CD14-positive monocyte (primary cell): ENCODE results near the gene CFD. TPM values are rescaled to one million over a fixed set of nuclear protein-coding genes. Genes with fewer than 3 reads are reported as not detected.
A peak's percentile ranks its signal among the peaks of the same experiment; 100 is the strongest.

Experiments
- DNase-seq, 3 donors: peaks; one replicate each; pipeline ENCODE4 v3.0.0-alpha.2; 2011 to 2022
- H2AFZ ChIP-seq: 2 replicates; pipeline ENCODE4 v1.6.0; 2012; ENCODE audit warnings: mild to moderate bottlenecking, low read depth, low read length, inconsistent platforms; ENCODE audit not compliant: insufficient read depth, poor library complexity, severe bottlenecking
- H3K27ac ChIP-seq, 2 donors: 1 replicate in 1 of 2; 2 replicates in 1 of 2; pipeline ENCODE4 v1.5.1; 2012 to 2013; ENCODE audit warnings: low read length in 2 of 2, control low read depth in 1 of 2, inconsistent platforms in 1 of 2, low read depth in 1 of 2, mild to moderate bottlenecking in 1 of 2
- H3K27me3 ChIP-seq, 2 donors: one replicate each; pipeline versions ENCODE4 v1.6.0 to v1.6.1; 2011 to 2013; ENCODE audit warnings: low read length in 2 of 2; ENCODE audit not compliant: control insufficient read depth in 2 of 2, insufficient read depth in 2 of 2
- H3K36me3 ChIP-seq, 2 donors: replicated peaks in 1 of 2; 1 replicate in 1 of 2; 2 replicates in 1 of 2; pipeline versions ENCODE4 v1.5.1 to v1.6.1; 2012 to 2013; ENCODE audit warnings: low read length in 2 of 2, control low read depth in 1 of 2, inconsistent platforms in 1 of 2, mild to moderate bottlenecking in 1 of 2; ENCODE audit not compliant: insufficient read depth in 2 of 2, control insufficient read depth in 1 of 2
- H3K4me1 ChIP-seq, 2 donors: 1 replicate in 1 of 2; 2 replicates in 1 of 2; pipeline versions ENCODE4 v1.5.1 to v1.6.1; 2012 to 2013; ENCODE audit warnings: low read length in 2 of 2, control low read depth in 1 of 2, inconsistent platforms in 1 of 2, mild to moderate bottlenecking in 1 of 2, moderate library complexity in 1 of 2; ENCODE audit not compliant: insufficient read depth in 2 of 2, control insufficient read depth in 1 of 2
- H3K4me2 ChIP-seq: replicated peaks from 2 replicates; pipeline ENCODE3; 2012; ENCODE audit warnings: low read length, moderate library complexity, mild to moderate bottlenecking; ENCODE audit not compliant: poor library complexity, severe bottlenecking; ENCODE audit errors: extremely low read depth
- H3K4me3 ChIP-seq, 3 experiments: fragments of 200-600 bp in 1 of 3; sonication (generic) in 1 of 3; replicated peaks in 1 of 3; 1 replicate in 2 of 3; 2 replicates in 1 of 3; pipeline ENCODE4 v1.5.1; 2011 to 2013; ENCODE audit warnings: low read length in 3 of 3, mild to moderate bottlenecking in 3 of 3, control low read depth in 2 of 3, low read depth in 2 of 3, inconsistent platforms in 1 of 3, moderate library complexity in 1 of 3
- H3K79me2 ChIP-seq: 2 replicates; pipeline ENCODE4 v1.6.0; 2012; ENCODE audit warnings: mild to moderate bottlenecking, control low read depth, inconsistent platforms, low read length, moderate library complexity; ENCODE audit not compliant: insufficient read depth
- H3K9ac ChIP-seq: 2 replicates; pipeline ENCODE4 v1.6.0; 2017; ENCODE audit warnings: low read length, mild to moderate bottlenecking; ENCODE audit not compliant: insufficient read depth, poor library complexity, severe bottlenecking
- H3K9me3 ChIP-seq, 2 donors: replicated peaks in 1 of 2; 1 replicate in 1 of 2; 2 replicates in 1 of 2; pipeline versions ENCODE4 v1.5.1 to v1.6.1; 2012 to 2013; ENCODE audit warnings: low read length in 2 of 2, control low read depth in 1 of 2; ENCODE audit not compliant: control insufficient read depth in 1 of 2, insufficient read depth in 1 of 2
- H4K20me1 ChIP-seq: 2 replicates; pipeline ENCODE4 v1.6.0; 2012; ENCODE audit warnings: mild to moderate bottlenecking, low read length, control low read depth, moderate library complexity; ENCODE audit not compliant: insufficient read depth
- H3K27ac Mint-ChIP-seq, 7 donors: one replicate each; pipeline ENCODE4 v1.8.0; 2020; ENCODE audit warnings: mild to moderate bottlenecking in 7 of 7, mixed read lengths in 7 of 7, moderate library complexity in 6 of 7, inconsistent platforms in 2 of 7
- H3K27me3 Mint-ChIP-seq, 3 donors: one replicate each; pipeline ENCODE4 v1.8.0; 2021 to 2022; ENCODE audit warnings: low read depth in 3 of 3, mild to moderate bottlenecking in 3 of 3, mixed read lengths in 3 of 3, moderate library complexity in 3 of 3, inconsistent platforms in 1 of 3
- H3K36me3 Mint-ChIP-seq, 2 donors: one replicate each; pipeline ENCODE4 v1.8.0; 2020; ENCODE audit warnings: mixed read lengths in 2 of 2, inconsistent platforms in 1 of 2, mild to moderate bottlenecking in 1 of 2
- H3K4me1 Mint-ChIP-seq: one replicate; pipeline ENCODE4 v1.8.0; 2020; ENCODE audit warnings: mild to moderate bottlenecking, mixed read lengths
- H3K4me3 Mint-ChIP-seq, 2 donors: one replicate each; pipeline ENCODE4 v1.8.0; 2020; ENCODE audit warnings: mild to moderate bottlenecking in 2 of 2, mixed read lengths in 2 of 2, moderate library complexity in 1 of 2
- H3K9me3 Mint-ChIP-seq, 7 donors: one replicate each; pipeline ENCODE4 v1.8.0; 2020 to 2022; ENCODE audit warnings: mixed read lengths in 7 of 7, mild to moderate bottlenecking in 6 of 7, moderate library complexity in 6 of 7, inconsistent platforms in 2 of 7
- CTCF ChIP-seq: fragments of 200-600 bp; IDR thresholded peaks from one replicate; pipeline ENCODE4 v1.8.0; 2022; ENCODE audit warnings: antibody characterized with exemption, mild to moderate bottlenecking
- WGBS: methylation state at CpG from one replicate; pipeline ENCODE4 v1.1.5; 2013; ENCODE audit warnings: missing lambda C conversion rate; ENCODE audit not compliant: insufficient coverage; 5-methylcytosine and 5-hydroxymethylcytosine counted together
- intact Hi-C, 2 donors: fragments of 100-400 bp; cut with micrococcal nuclease; formaldehyde crosslinking; loops; one replicate each; pipeline versions ENCODE4 v1.15.0 to v1.15.1; 2023
- polyA plus RNA-seq, 3 donors: library from polyadenylated mRNA; depleted of rRNA in 1 of 3; unstranded in 2 of 3; stranded (reverse) in 1 of 3; fragments of 300-500 nt in 2 of 3; fragments of >200 nt in 1 of 3; fragmentation: Illumina TruSeq in 2 of 3; gene quantifications; 1 replicate in 2 of 3; 2 replicates in 1 of 3; pipeline ENCODE4 v1.2.3, GENCODE V29; 2012 to 2021

The CFD gene
- polyA plus RNA-seq, 3 donors = 272 to 862 (median 654) TPM

DNA sequence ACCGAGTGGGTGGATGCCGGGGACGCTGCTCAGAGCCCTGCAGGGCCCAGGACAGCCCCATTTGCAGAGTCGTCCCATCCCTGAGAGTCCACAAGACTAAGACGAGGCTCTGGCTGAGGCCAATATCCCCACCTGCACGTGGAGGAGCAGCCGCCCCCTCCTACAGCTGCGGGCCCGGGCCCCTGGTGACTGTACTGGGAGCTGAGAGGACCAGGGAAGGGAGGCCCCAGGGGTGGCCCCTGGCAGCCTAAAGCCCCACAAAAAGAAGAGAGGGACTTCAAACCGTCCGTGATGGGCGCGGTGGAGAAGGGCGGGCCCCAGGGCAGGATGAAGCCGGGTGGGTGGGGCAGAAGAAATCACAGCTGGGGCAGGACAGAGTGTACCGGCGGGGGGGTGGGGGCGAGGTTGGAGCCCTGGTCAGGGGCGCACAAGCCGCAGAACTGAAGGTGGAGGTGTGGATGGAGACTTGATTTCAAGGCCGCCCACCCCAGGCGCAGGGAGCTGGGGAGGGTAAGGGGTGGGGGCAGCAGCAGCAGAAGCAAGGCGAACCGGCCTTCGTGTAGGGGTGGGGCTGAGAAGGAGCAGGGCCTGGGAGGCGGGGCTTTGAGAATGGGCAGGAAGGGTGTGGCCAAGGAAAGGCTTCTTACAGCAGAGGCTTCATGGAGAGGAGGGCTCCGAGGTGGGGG lies 12.9 kb downstream of the CFD start:
- peak overlapping the region in 5 of 7 donors; percentile 51 to 89 (median 59) for H3K27ac Mint-ChIP-seq
- peak; percentile 66 to 73 (median 71) for DNase-seq
- Histone ChIP-seq H3K9me3 (no peaks in the 10 kb centered on the region), H3K27me3 (no peaks in the 10 kb centered on the region), H2AFZ (no peak overlapping the region), H3K4me3 (peak overlapping the region in 1 of 3 experiments; percentile 49), H4K20me1 (peaks cover 33% of the 10 kb centered on the region), H3K79me2 (no peaks in the 10 kb centered on the region), H3K4me1 (peaks cover 8 to 10% of the 10 kb centered on the region in 2 donors), H3K9ac (no peak overlapping the region), H3K27ac (peak overlapping the region in 1 of 2 donors; percentile 47), H3K4me2 (peak overlapping the region; percentile 63), H3K36me3 (peaks cover 16 to 34% of the 10 kb centered on the region in 2 donors)
- peak overlapping the region; percentile 9 to 69 for H3K4me3 Mint-ChIP-seq
- peaks cover 0 to 3% (median 2%) of the 10 kb centered on the region in 3 donors for H3K27me3 Mint-ChIP-seq
- H3K36me3 Mint-ChIP-seq = peaks cover 37 to 65% of the 10 kb centered on the region in 2 donors
- WGBS = 83% methylated on average over 15 of the region's 27 CpGs
- no peak for TF ChIP-seq CTCF
- H3K9me3 Mint-ChIP-seq = no peaks in the 10 kb centered on the region
- intact Hi-C loops = loop anchor here in 1 of 2 donors (1.0 kb wide), 1 partner anchor 10 kb away; no protein-coding TSS in a partner anchor
- peaks cover 5% of the 10 kb centered on the region for H3K4me1 Mint-ChIP-seq

GRCh38 chr19:873084-873483 lies 13.6 kb downstream of the CFD start:
- H3K4me2 ChIP-seq = peak overlapping the region; percentile 63
- H2AFZ ChIP-seq = no peak overlapping the region
- no peak overlapping the region for H3K9ac ChIP-seq
- peak overlapping the region in 1 of 3 experiments; percentile 49 for H3K4me3 ChIP-seq
- peak in 2 of 3 donors; percentile 41 to 47 for DNase-seq
- peak overlapping the region in 3 of 7 donors; percentile 51 to 80 (median 80) for H3K27ac Mint-ChIP-seq
- peaks cover 26% of the 10 kb centered on the region for H4K20me1 ChIP-seq
- peaks cover 8 to 10% of the 10 kb centered on the region in 2 donors for H3K4me1 ChIP-seq
- no peaks in the 10 kb centered on the region for H3K79me2 ChIP-seq
- peak overlapping the region; percentile 31 to 46 for H3K4me3 Mint-ChIP-seq
- H3K36me3 Mint-ChIP-seq = peaks cover 31 to 63% of the 10 kb centered on the region in 2 donors
- H3K27me3 ChIP-seq = no peaks in the 10 kb centered on the region
- H3K27me3 Mint-ChIP-seq = peaks cover 0 to 3% (median 2%) of the 10 kb centered on the region in 3 donors
- H3K4me1 Mint-ChIP-seq = peaks cover 5% of the 10 kb centered on the region
- H3K27ac ChIP-seq = no peak overlapping the region
- peaks cover 12 to 29% of the 10 kb centered on the region in 2 donors for H3K36me3 ChIP-seq
- intact Hi-C loops = no loop called here
- no peak for TF ChIP-seq CTCF
- no peaks in the 10 kb centered on the region for H3K9me3 Mint-ChIP-seq
- WGBS = 67% methylated on average over 7 of the region's 13 CpGs
- no peaks in the 10 kb centered on the region for H3K9me3 ChIP-seq
